ENCODE results near the gene GNA15.
A peak's percentile ranks its signal among the peaks of the same experiment; 100 is the strongest.

GNA15 gene

DNA sequence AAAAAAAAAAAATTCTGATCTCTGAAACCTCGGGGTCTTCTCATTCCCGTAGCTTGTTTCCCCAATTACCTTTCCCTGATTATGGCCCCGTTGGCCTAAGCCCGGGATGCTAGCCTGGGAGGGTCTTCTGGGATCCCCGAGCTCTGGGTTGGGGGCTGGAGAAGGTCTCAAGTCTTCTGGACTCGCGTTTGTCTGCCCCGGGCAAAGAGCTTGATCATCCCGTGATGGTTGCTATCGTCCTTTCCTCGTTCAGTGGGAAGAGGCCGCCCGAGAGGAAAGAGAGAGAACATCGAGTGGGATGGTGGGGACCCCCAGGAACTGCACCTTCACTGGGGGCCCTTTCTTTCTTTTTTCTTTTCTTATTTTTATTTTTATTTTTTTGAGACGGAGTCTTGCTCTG is 2.4 kb downstream of the GNA15 start:
- TF ChIP-seq, protein P1, sequence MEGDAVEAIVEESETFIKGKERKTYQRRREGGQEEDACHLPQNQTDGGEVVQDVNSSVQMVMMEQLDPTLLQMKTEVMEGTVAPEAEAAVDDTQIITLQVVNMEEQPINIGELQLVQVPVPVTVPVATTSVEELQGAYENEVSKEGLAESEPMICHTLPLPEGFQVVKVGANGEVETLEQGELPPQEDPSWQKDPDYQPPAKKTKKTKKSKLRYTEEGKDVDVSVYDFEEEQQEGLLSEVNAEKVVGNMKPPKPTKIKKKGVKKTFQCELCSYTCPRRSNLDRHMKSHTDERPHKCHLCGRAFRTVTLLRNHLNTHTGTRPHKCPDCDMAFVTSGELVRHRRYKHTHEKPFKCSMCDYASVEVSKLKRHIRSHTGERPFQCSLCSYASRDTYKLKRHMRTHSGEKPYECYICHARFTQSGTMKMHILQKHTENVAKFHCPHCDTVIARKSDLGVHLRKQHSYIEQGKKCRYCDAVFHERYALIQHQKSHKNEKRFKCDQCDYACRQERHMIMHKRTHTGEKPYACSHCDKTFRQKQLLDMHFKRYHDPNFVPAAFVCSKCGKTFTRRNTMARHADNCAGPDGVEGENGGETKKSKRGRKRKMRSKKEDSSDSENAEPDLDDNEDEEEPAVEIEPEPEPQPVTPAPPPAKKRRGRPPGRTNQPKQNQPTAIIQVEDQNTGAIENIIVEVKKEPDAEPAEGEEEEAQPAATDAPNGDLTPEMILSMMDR (IDR thresholded peaks at IDR 0.05; ENCODE audit: borderline replicate concordance, control extremely low read depth, extremely low read depth, insufficient read depth, missing control alignments), result no peak
- DNase-seq (ENCODE audit: low spot score), result no peak
- in situ Hi-C loops (cut with MboI; ENCODE audit: low sequenced_read_pairs, unreplicated experiment), result no loop called here

DNA sequence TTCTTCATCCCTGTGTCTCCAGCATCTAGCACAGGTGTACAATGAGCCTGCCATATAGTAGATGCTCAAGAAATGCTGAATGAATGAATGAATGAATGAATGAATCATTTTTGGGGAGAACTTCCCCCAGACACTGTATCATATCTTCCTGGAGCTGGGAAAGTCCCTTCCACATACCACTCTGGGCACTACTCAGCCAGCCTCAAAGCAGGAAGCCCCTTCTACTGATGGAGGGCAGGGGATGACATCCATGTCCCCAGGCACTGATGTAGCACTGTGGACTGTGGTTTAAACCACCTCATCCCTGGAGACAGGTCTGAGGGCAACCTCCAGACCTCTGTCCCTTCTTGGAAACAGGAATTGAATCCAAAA is 4.8 kb downstream of the GNA15 start:
- TF ChIP-seq, protein P1 (IDR thresholded peaks at IDR 0.05; ENCODE audit: borderline replicate concordance, control extremely low read depth, extremely low read depth, insufficient read depth, missing control alignments), result no peak
- in situ Hi-C loops (cut with MboI; ENCODE audit: low sequenced_read_pairs, unreplicated experiment), result no loop called here
- no peak for DNase-seq (ENCODE audit: low spot score)

DNA sequence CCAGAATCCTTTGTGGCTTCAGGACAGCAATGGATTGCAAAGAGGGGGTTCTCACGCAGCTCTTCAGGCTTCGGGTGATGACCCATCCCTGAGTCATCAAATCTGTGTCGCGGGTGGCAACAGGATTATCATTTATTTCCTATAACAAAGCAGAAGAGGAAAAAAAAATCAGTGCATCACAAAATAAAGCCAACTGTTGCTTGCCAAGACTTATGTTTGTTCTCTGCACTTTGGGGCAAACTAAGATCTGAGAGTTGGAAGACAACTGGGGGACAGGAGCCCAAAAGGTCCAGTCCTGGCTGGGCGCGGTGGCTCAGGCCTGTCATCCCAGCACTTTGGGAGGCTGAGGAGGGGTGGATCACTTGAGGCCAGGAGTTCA is 6.4 kb downstream of the GNA15 start:
- in situ Hi-C loops (cut with MboI; ENCODE audit: low sequenced_read_pairs, unreplicated experiment), result no loop called here
- TF ChIP-seq, protein P1 (IDR thresholded peaks at IDR 0.05; ENCODE audit: borderline replicate concordance, control extremely low read depth, extremely low read depth, insufficient read depth, missing control alignments), result no peak
- DNase-seq (ENCODE audit: low spot score), result no peak

DNA sequence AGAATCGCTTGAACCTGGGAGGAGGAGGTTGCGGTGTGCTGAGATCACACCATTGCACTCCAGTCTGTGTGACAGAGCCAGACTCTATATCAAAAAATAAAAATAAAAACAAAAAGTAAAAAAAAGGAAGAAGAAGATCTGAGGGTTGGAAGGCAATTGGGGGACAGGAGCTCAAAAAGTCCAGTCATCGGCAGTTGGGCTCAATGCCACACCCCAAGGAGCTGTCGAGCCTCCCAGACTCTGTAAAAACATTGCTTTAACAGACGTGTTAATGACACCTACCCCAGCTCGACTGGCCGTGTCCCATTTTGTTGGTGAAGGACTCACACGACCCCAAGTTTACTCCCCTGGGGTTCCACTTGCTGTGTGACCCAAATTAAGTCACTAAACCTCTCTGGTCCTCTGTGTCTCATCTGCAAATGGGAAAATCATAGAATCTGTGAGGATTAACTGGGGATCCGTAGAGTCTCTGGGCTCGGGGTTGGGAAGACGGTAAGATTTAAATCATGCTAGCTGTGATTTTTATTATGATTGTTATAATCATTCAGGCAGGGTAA is 7.0 kb downstream of the GNA15 start:
- in situ Hi-C loops (cut with MboI; ENCODE audit: low sequenced_read_pairs, unreplicated experiment), result no loop called here
- DNase-seq (ENCODE audit: low spot score), result no peak
- TF ChIP-seq, protein P1 (IDR thresholded peaks at IDR 0.05; ENCODE audit: borderline replicate concordance, control extremely low read depth, extremely low read depth, insufficient read depth, missing control alignments), result no peak

DNA sequence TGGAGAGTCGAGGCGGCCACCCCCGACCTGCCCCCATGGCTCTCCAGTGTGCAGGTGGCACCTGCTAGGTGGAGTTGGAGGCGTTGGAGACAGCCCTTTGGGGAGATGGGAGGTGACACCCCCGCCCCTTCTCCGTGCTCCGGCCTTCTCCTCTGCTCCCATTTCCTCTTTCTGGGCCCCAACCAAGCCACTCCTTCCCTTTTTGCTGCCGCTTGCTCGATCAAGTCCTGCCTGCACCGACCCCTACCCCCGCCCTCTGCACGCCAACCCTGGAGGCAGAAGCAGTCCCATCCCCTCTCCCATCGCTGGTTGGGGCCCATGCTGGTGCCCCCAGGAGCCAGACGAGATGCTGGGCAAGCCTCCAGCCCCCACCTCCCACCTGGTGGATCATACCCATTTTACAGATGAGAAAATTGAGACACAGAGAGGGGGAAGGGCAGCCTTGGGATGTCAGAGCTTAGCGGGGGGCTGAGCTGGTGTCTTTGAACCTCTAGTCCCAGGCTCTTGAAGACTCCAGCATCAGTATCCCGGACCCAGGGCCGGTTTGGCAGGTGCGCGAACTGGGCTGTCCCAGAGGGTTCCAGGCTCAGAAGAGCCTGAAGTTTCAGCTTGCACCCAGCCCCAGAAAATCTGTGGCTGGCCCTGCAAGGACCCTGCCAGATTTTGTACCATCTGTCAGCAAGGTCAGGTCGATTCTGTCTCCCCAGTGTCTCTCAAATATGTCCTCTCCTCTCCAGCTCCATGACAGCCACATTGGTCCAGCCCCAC is 10.3 kb downstream of the GNA15 start:
- in situ Hi-C loops (cut with MboI; ENCODE audit: low sequenced_read_pairs, unreplicated experiment), result no loop called here
- TF ChIP-seq, protein P1 (IDR thresholded peaks at IDR 0.05; ENCODE audit: borderline replicate concordance, control extremely low read depth, extremely low read depth, insufficient read depth, missing control alignments), result no peak
- DNase-seq (ENCODE audit: low spot score), result no peak

DNA sequence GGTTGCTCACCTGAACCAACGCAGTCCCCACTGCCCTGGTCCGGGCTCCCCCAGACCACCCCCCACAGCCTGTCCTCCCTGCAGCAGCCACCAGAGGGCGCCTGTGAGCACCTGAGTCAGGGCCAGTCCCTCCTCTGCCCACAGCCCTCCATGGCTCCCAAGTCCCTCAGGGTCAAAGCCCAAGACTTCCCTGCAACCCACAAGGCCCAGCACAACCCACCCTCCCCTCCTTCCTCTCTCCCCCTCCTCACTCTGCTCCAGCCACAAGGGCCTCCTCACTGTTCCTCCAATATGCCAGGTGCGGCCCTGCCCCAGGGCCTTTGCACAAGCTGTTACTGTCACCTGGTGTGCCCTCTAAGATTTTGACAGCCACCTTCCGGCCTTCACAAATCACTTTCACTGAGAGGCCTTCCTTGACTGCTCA is 10.9 kb downstream of the GNA15 start:
- DNase-seq (ENCODE audit: low spot score), result peak; percentile 64
- in situ Hi-C loops (cut with MboI; ENCODE audit: low sequenced_read_pairs, unreplicated experiment), result no loop called here
- TF ChIP-seq, protein P1 (IDR thresholded peaks at IDR 0.05; ENCODE audit: borderline replicate concordance, control extremely low read depth, extremely low read depth, insufficient read depth, missing control alignments), result peak; percentile 69
